GM12878 (cell line): ENCODE data around the gene ZNF280C. TPM values are rescaled to one million over a fixed set of nuclear protein-coding genes. Genes with fewer than 3 reads are reported as not detected.

ENCODE experiments used
- ATAC-seq: fragments of 200-7000 bp; cut with Tn5 transposase; 3 replicates; pipeline ENCODE4 v1.9.1; 2020; ENCODE audit warnings: mild to moderate bottlenecking, moderate library complexity
- BruUV-seq: library from RNA; stranded (reverse); fragments of 400-500 nt; replicated peaks from 2 replicates; lab custom pipeline; 2021; lab: Mats Ljungman, UMichigan
- CTCF ChIA-PET: fragments of 300-600 bp; sonication (Branson Sonifier 250); formaldehyde crosslinking; extraction: SDS; loops from one replicate; lab custom pipeline; 2021; ENCODE audit warnings: inconsistent platforms; lab: Yijun Ruan, JAX
- POLR2A ChIA-PET: fragments of 350-600 bp; formaldehyde crosslinking; extraction: SDS; loops from one replicate; lab custom pipeline; 2021; ENCODE audit warnings: inconsistent platforms; lab: Charles Lee
- RAD21 ChIA-PET: fragments of 300-600 bp; sonication (Branson Sonifier 250); formaldehyde crosslinking; loops from one replicate; lab custom pipeline; 2023; ENCODE audit warnings: antibody characterized with exemption; ENCODE audit not compliant: unreplicated experiment; lab: Charles Lee
- SMC1A ChIA-PET: fragments of 300-600 bp; sonication (Branson Sonifier 250); formaldehyde crosslinking; loops from one replicate; lab custom pipeline; 2023; ENCODE audit not compliant: unreplicated experiment, uncharacterized antibody; lab: Charles Lee
- DNase-seq: peaks from one replicate; pipeline ENCODE4 v3.0.0-alpha.2; 2011; ENCODE audit warnings: low read depth, low spot score
- FAIRE-seq: peaks from 3 replicates; lab custom pipeline; 2011; peaks lifted over from hg19 to GRCh38; lab: Jason Lieb, UNC
- H2AFZ ChIP-seq: 2 replicates; pipeline ENCODE4 v1.6.0; 2011; ENCODE audit warnings: low read depth, low read length, control low read depth; ENCODE audit not compliant: control insufficient read depth
- H3K27ac ChIP-seq: 2 replicates; pipeline ENCODE4 v1.5.1; 2011; ENCODE audit warnings: control low read depth; ENCODE audit not compliant: control insufficient read depth, insufficient read depth
- H3K27me3 ChIP-seq, 2 experiments: replicated peaks in 1 of 2; 2 replicates each; pipeline versions ENCODE4 v1.6.0 to v1.6.1; 2011; ENCODE audit warnings: low read length in 1 of 2; ENCODE audit not compliant: control insufficient read depth in 2 of 2, insufficient read depth in 2 of 2
- H3K36me3 ChIP-seq, 2 experiments: 2 replicates each; pipeline ENCODE4 v1.5.1; 2011; ENCODE audit warnings: low read length in 1 of 2; ENCODE audit not compliant: control insufficient read depth in 2 of 2, insufficient read depth in 2 of 2
- H3K4me1 ChIP-seq: 2 replicates; pipeline ENCODE4 v1.6.1; 2011; ENCODE audit warnings: mild to moderate bottlenecking, low read length, moderate library complexity, mixed read lengths; ENCODE audit not compliant: control insufficient read depth, insufficient read depth
- H3K4me2 ChIP-seq: 2 replicates; pipeline ENCODE4 v1.6.0; 2011; ENCODE audit warnings: control low read depth; ENCODE audit not compliant: control insufficient read depth, insufficient read depth
- H3K4me3 ChIP-seq: fragments of 200-600 bp; sonication (generic); 2 replicates; pipeline ENCODE4 v1.5.1; 2016
- H3K79me2 ChIP-seq: 2 replicates; pipeline ENCODE4 v1.6.0; 2011; ENCODE audit warnings: low read length; ENCODE audit not compliant: control insufficient read depth, insufficient read depth
- H3K9ac ChIP-seq: 2 replicates; pipeline ENCODE4 v1.8.0; 2011; ENCODE audit warnings: low read length, control low read depth, mixed read lengths; ENCODE audit not compliant: control insufficient read depth, insufficient read depth
- H3K9me3 ChIP-seq: replicated peaks from 3 replicates; pipeline ENCODE4 v1.5.1; 2011; ENCODE audit warnings: mild to moderate bottlenecking, low read length; ENCODE audit not compliant: control insufficient read depth, insufficient read depth
- H4K20me1 ChIP-seq: 2 replicates; pipeline ENCODE4 v1.6.0; 2011; ENCODE audit not compliant: control insufficient read depth, insufficient read depth
- CHD4 ChIP-seq: fragments of 200-600 bp; sonication (generic); IDR thresholded peaks from 2 replicates; pipeline ENCODE4 v1.6.1; 2016; ENCODE audit warnings: mild to moderate bottlenecking
- EGR1 ChIP-seq, 2 experiments: IDR thresholded peaks; 1 replicate in 1 of 2; 2 replicates in 1 of 2; pipeline ENCODE4 v1.6.1; 2011 to 2012; ENCODE audit warnings: low read depth in 2 of 2, low read length in 2 of 2, borderline replicate concordance in 1 of 2, mild to moderate bottlenecking in 1 of 2, moderate library complexity in 1 of 2
- IRF4 ChIP-seq: IDR thresholded peaks from 2 replicates; pipeline ENCODE4 v1.6.1; 2011; ENCODE audit warnings: low read depth, low read length
- LARP7 ChIP-seq: fragments of 450-650 bp; IDR thresholded peaks from 2 replicates; pipeline ENCODE4 v1.6.1; 2017; ENCODE audit warnings: mild to moderate bottlenecking
- MEF2B ChIP-seq: fragments of 450-650 bp; IDR thresholded peaks from 2 replicates; pipeline ENCODE4 v1.6.1; 2018; ENCODE audit warnings: mild to moderate bottlenecking, moderate library complexity; ENCODE audit not compliant: partially characterized antibody, poor library complexity, severe bottlenecking
- NR2F1 ChIP-seq: fragments of 450-650 bp; conservative IDR thresholded peaks from 2 replicates; pipeline ENCODE4 v1.6.1; 2017; ENCODE audit warnings: mild to moderate bottlenecking
- NRF1 ChIP-seq: conservative IDR thresholded peaks from 2 replicates; pipeline ENCODE4 v1.6.1; 2011; ENCODE audit warnings: mild to moderate bottlenecking, low read depth, low read length, improper control_type of control experiment
- POLR2AphosphoS2 ChIP-seq: IDR thresholded peaks from 2 replicates; pipeline ENCODE4 v1.6.1; 2011; ENCODE audit warnings: low read depth, mild to moderate bottlenecking, low read length, improper control_type of control experiment, moderate library complexity
- RELA ChIP-seq: fragments of 450-650 bp; IDR thresholded peaks from 2 replicates; pipeline ENCODE4 v1.8.0; 2014; ENCODE audit warnings: borderline replicate concordance; ENCODE audit not compliant: partially characterized antibody
- SUZ12 ChIP-seq: fragments of 200-600 bp; sonication (generic); IDR thresholded peaks from one replicate; pipeline ENCODE4 v1.6.1; 2018; ENCODE audit warnings: antibody characterized with exemption, mild to moderate bottlenecking; ENCODE audit not compliant: unreplicated experiment
- ZBTB11 ChIP-seq: fragments of 450-650 bp; formaldehyde crosslinking; IDR thresholded peaks from 2 replicates; pipeline ENCODE4 v1.5.0; 2022; ENCODE audit warnings: mild to moderate bottlenecking, missing genetic modification characterization
- ZZZ3 ChIP-seq: IDR thresholded peaks from 2 replicates; pipeline ENCODE4 v1.6.1; 2011; ENCODE audit warnings: low read depth; ENCODE audit not compliant: control insufficient read depth, insufficient read length
- WGBS: methylation state at CpG from one replicate; pipeline ENCODE4 v1.1.6; 2016; ENCODE audit warnings: low lambda C conversion rate; ENCODE audit not compliant: insufficient replicate concordance, insufficient coverage; ENCODE audit errors: missing lambda C conversion rate; 5-methylcytosine and 5-hydroxymethylcytosine counted together
- in situ Hi-C: fragments of 300-500 bp; cut with MboI; formaldehyde crosslinking; loops from 9 replicates; pipeline ENCODE4 v1.14.3; 2018; ENCODE audit warnings: mixed read lengths
- intact Hi-C: fragments of 100-400 bp; cut with micrococcal nuclease; formaldehyde crosslinking; loops from one replicate; pipeline ENCODE4 v1.14.2; 2022; ENCODE audit not compliant: unreplicated experiment
- polyA plus RNA-seq, 11 experiments: library from polyadenylated mRNA; depleted of rRNA in 4 of 11; unstranded in 6 of 11; stranded (reverse) in 5 of 11; fragments of >200 nt; fragmentation: Nextera tagmentation in 4 of 11; fragmentation: Illumina TruSeq in 1 of 11; extraction: Ambion mirVana in 4 of 11; extraction: Trizol in 1 of 11; gene quantifications; 1 replicate in 1 of 11; 2 replicates in 10 of 11; pipeline versions ENCODE4 v1.2.1 to v1.2.3, GENCODE V29; 2011 to 2016; ENCODE audit warnings: inconsistent platforms in 2 of 11, missing spikeins in 2 of 11, low read depth in 1 of 11
- total RNA-seq, 4 experiments: library from RNA; depleted of rRNA in 3 of 4; stranded (reverse); fragments of >200 nt in 3 of 4; fragmentation: Illumina TruSeq in 1 of 4; extraction: Trizol in 1 of 4; gene quantifications; 2 replicates each; pipeline versions ENCODE4 v1.2.1 to v1.2.3, GENCODE V29; 2013 to 2021
- TF ChIP-seq, protein P1 (sequence below): fragments of 450-650 bp; formaldehyde crosslinking; IDR thresholded peaks from 2 replicates; pipeline ENCODE4 v1.4.0; 2020; ENCODE audit warnings: mild to moderate bottlenecking, moderate library complexity

ZNF280C gene
- total and polyA plus RNA-seq, 10 of the 15 experiments (the other 5 are each of a cell fraction or from before 2014, with no cell fraction given) = 0.82 to 8.8 (median 5.7) TPM

GRCh38 chrX:130165703-130166502 lies 102.8 kb downstream of the ZNF280C start, which contains the start of gene AIFM1:
TSS of gene AIFM1 (minus strand) at chrX:130165841. CDS start at chrX:130165656, 185 bp downstream.
- Histone ChIP-seq H3K4me1 (peaks cover 4% of the 10 kb centered on the region; the same call in 1 of the 2 replicates), H3K9me3 (no peaks in the 10 kb centered on the region), H3K79me2 (peaks cover 28% of the 10 kb centered on the region), H3K4me2 (peak within 1 kb of the TSS; percentile 75), H2AFZ (peak within 1 kb of the TSS; percentile 75), H3K9ac (peak within 1 kb of the TSS; percentile 68), H4K20me1 (no peaks in the 10 kb centered on the region), H3K27ac (peak within 1 kb of the TSS; percentile 70), H3K36me3 (no peaks in the 10 kb centered on the region), H3K27me3 (no peaks in the 10 kb centered on the region), H3K4me3 (peak within 1 kb of the TSS; percentile 69)
- 32% methylated on average over 49 of the region's 50 CpGs for WGBS
- TSS peak; percentile 92 for BruUV-seq
- SMC1A ChIA-PET = interaction anchor here (0.8 to 1.9 kb wide), 4 partner anchors 9 to 26 kb away, joined by 3 to 11 read pairs (median 4); no protein-coding TSS in a partner anchor
- FAIRE-seq (peak; percentile 87), DNase-seq (peak; percentile 91), ATAC-seq (peak; percentile 93)
- intact Hi-C loops (no loop called here), in situ Hi-C loops (no loop called here)
- RAD21 ChIA-PET = interaction anchor here (0.7 to 1.2 kb wide), 7 partner anchors 10 to 85 kb away, joined by 3 to 6 read pairs (median 4); no protein-coding TSS in a partner anchor
- POLR2A ChIA-PET = interaction anchor here (0.6 to 2.8 kb wide), 3 partner anchors 8 to 82 kb away, joined by 4 to 10 read pairs (median 4); no protein-coding TSS in a partner anchor
- CTCF ChIA-PET = interaction anchor here (0.8 to 2.0 kb wide), 7 partner anchors 10 to 105 kb away, joined by 3 to 9 read pairs (median 4); no protein-coding TSS in a partner anchor
- TF ChIP-seq EGR1 (IDR thresholded peaks at IDR 0.05; ENCODE audit: borderline replicate concordance in 1 of 2, low read depth in 2 of 2, low read length in 2 of 2) (0 out of 3 replicates have a peak, but pooled peaks of 1 of the 2 experiments have one; percentile 14), RELA (no peak), LARP7 (peak; percentile 30; the same call in 1 of the 2 replicates), MEF2B (peak; percentile 35), ZZZ3 (no peak), NRF1 (peak; percentile 73), POLR2AphosphoS2 (0 out of 2 replicates have a peak, but pooled peaks have one; percentile 57), NR2F1 (no peak), ZBTB11 (no peak), SUZ12 (no peak), IRF4 (no peak; the same call in 1 of the 2 replicates), CHD4 (no peak)
- TF ChIP-seq, protein P1, sequence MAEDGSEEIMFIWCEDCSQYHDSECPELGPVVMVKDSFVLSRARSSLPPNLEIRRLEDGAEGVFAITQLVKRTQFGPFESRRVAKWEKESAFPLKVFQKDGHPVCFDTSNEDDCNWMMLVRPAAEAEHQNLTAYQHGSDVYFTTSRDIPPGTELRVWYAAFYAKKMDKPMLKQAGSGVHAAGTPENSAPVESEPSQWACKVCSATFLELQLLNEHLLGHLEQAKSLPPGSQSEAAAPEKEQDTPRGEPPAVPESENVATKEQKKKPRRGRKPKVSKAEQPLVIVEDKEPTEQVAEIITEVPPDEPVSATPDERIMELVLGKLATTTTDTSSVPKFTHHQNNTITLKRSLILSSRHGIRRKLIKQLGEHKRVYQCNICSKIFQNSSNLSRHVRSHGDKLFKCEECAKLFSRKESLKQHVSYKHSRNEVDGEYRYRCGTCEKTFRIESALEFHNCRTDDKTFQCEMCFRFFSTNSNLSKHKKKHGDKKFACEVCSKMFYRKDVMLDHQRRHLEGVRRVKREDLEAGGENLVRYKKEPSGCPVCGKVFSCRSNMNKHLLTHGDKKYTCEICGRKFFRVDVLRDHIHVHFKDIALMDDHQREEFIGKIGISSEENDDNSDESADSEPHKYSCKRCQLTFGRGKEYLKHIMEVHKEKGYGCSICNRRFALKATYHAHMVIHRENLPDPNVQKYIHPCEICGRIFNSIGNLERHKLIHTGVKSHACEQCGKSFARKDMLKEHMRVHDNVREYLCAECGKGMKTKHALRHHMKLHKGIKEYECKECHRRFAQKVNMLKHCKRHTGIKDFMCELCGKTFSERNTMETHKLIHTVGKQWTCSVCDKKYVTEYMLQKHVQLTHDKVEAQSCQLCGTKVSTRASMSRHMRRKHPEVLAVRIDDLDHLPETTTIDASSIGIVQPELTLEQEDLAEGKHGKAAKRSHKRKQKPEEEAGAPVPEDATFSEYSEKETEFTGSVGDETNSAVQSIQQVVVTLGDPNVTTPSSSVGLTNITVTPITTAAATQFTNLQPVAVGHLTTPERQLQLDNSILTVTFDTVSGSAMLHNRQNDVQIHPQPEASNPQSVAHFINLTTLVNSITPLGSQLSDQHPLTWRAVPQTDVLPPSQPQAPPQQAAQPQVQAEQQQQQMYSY (CRISPR knock-in tag) = no peak
